GM12891 (cell line): ENCODE results near the gene FAM222A.

ENCODE experiments used
- DNase-seq: peaks from one replicate; pipeline ENCODE4 v3.0.0; 2011; ENCODE audit warnings: low spot score; ENCODE audit not compliant: insufficient read length
- FAIRE-seq: peaks from 2 replicates; lab custom pipeline; 2011; peaks lifted over from hg19 to GRCh38; lab: Jason Lieb, UNC
- PAX5 ChIP-seq: IDR thresholded peaks from 2 replicates; pipeline ENCODE4 v1.6.1; 2011; ENCODE audit warnings: low read length, moderate library complexity, mild to moderate bottlenecking; ENCODE audit not compliant: insufficient read depth, severe bottlenecking
- POLR2A ChIP-seq: IDR thresholded peaks from 2 replicates; pipeline ENCODE4 v1.6.1; 2011; ENCODE audit warnings: low read depth, low read length, control low read depth
- POLR2AphosphoS5 ChIP-seq: IDR thresholded peaks from 2 replicates; pipeline ENCODE4 v1.6.1; 2011; ENCODE audit warnings: low read depth, low read length, control low read depth
- POU2F2 ChIP-seq: IDR thresholded peaks from 2 replicates; pipeline ENCODE4 v1.6.1; 2011; ENCODE audit warnings: low read depth, mild to moderate bottlenecking, control low read depth, low read length, moderate library complexity
- SPI1 ChIP-seq: IDR thresholded peaks from 2 replicates; pipeline ENCODE4 v1.6.1; 2011; ENCODE audit warnings: low read depth, low read length, control low read depth
- TAF1 ChIP-seq: IDR thresholded peaks from 2 replicates; pipeline ENCODE4 v1.6.1; 2011; ENCODE audit warnings: low read depth, low read length, control low read depth

The FAM222A gene

DNA sequence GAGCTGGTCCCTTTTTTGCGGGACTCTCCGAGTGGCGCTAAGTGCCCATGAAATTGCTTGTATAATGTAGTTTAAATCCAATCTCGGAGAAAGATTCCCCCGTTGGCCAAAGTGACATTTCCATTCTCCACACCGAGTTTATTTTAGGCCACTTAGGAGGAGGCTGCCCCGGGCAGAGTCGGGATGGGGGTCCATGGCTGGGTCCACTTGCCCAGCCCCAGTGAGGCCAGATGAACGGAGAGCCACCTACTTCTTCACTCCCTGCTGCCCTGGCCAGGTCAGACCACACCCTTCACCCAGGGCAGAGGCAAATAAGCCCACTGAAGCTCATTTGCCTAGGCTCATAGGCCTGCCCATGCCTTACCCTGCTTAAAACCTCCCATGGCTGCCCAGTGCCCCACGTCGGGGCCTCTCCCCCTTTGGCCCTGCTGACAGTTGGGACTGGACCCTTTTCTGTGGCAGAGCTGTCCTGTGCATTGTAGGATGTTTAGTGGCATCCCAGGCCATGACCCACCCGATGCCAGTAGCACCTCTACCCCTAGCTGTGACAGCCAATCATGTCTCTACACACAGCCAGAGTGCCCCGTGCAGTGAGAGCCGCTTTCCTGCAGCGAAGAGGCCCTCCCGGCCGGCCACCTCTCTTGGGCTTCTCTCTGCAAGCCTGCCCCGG is 51.3 kb downstream of the FAM222A start:
- FAIRE-seq, result no peak

DNA sequence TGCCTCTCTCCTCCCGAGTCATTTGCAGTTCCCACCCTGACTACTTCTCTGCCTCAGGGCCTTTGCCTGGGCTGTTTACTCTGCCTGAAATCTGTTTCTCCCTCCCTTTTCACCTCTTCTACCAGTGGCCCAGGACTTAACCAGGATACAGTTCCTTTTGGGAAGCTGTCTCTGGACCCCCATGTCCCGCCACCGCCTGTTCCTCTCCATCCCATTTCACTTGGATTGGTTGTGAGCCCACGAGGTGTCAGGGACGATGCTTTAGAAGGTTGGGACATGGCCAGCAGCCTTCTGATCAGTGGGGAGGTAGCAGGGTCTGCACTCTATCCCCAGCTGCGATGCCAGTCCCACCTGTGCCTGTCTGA is 51.8 kb downstream of the FAM222A start:
- TF ChIP-seq POLR2AphosphoS5, result no peak
- no peak for TF ChIP-seq POLR2A
- no peak for TF ChIP-seq SPI1
- no peak for TF ChIP-seq TAF1
- TF ChIP-seq PAX5, result no peak
- TF ChIP-seq POU2F2, result no peak
- FAIRE-seq (no peak), DNase-seq (no peak)

More for the DNA sequence above, 51.3 kb downstream of the FAM222A start:
- DNase-seq, result no peak
- TF ChIP-seq POLR2AphosphoS5 (no peak), POU2F2 (no peak), PAX5 (no peak), TAF1 (no peak), POLR2A (no peak), SPI1 (no peak)

DNA sequence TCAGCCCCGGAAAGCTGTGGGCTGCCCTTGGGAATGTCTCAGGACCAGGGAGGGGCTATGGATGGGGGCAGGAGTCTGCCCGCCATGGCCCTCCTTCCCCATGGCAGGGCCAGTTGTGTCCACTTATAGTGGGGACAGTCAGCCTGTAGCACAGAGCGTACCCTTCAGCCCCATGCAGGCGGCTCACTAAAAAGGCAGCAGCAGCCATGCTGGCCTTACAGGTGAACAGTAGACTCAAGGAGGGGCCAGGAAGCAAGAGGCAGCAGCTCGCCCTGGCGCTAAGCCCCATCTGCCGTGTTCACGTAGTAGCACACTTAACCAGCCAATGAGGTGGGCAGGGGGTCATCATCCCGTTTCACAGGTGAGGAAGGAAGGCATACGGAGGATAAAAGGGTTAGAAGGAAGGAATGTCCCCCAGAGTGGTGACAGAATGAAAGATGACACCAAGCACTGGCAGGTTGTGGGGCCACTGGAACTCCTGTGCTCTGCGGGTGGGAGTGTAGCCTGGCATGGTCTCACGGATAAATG is 52.7 kb downstream of the FAM222A start:
- TF ChIP-seq POLR2A (no peak), POU2F2 (no peak), TAF1 (no peak), SPI1 (no peak), PAX5 (no peak), POLR2AphosphoS5 (no peak)
- no peak for DNase-seq
- no peak for FAIRE-seq

DNA sequence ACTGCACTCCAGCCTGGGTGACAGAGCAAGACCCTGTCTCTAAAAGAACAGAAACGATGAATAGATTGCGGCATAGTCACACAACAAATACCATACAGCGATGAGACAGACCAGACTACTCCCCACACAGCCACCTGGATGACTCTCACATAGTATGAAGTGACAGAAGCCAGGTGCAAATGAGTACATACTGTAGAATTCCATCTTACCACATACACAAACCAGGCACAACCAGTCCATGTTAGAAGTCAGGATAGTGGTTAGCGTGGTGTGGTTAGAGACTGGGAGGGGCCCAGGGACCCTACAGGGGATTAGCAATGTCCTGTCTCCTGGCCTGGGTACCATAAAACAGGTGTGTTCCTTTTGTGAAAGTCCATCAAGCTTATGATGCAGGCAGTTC is 53.8 kb downstream of the FAM222A start:
- DNase-seq (no peak), FAIRE-seq (no peak)
- TF ChIP-seq POLR2AphosphoS5 (no peak), SPI1 (no peak), POU2F2 (no peak)

DNA sequence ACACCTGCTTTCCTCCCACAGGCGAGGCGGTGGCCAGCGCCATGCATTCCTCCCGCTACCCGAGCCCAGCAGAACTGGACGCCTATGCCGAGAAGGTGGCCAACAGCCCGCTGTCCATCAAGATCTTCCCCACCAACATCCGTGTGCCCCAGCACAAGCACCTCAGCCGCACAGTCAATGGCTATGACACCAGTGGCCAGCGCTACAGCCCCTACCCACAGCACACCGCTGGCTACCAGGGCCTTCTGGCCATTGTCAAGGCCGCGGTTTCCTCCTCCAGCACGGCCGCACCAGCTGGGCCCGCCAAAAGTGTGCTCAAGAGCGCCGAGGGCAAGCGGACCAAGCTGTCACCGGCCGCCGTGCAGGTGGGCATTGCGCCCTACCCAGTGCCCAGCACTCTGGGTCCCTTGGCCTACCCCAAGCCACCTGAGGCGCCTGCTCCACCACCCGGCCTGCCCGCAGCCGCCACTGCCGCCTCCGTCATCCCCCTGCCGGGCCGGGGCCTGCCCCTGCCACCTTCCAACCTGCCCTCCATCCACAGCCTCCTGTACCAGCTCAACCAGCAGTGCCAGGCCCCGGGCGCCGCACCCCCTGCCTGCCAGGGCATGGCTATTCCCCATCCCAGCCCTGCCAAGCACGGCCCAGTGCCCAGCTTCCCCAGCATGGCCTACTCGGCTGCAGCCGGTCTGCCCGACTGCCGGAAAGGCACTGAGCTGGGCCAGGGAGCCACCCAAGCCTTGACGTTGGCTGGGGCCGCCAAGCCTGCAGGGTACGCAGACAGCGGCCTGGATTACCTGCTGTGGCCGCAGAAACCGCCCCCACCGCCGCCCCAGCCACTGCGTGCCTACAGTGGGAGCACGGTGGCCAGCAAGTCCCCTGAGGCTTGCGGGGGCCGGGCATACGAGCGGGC is 54.6 kb downstream of the FAM222A start:
- TF ChIP-seq POU2F2 (no peak), POLR2A (no peak), TAF1 (no peak), PAX5 (no peak), SPI1 (no peak), POLR2AphosphoS5 (no peak)
- no peak for FAIRE-seq
- DNase-seq, result no peak

DNA sequence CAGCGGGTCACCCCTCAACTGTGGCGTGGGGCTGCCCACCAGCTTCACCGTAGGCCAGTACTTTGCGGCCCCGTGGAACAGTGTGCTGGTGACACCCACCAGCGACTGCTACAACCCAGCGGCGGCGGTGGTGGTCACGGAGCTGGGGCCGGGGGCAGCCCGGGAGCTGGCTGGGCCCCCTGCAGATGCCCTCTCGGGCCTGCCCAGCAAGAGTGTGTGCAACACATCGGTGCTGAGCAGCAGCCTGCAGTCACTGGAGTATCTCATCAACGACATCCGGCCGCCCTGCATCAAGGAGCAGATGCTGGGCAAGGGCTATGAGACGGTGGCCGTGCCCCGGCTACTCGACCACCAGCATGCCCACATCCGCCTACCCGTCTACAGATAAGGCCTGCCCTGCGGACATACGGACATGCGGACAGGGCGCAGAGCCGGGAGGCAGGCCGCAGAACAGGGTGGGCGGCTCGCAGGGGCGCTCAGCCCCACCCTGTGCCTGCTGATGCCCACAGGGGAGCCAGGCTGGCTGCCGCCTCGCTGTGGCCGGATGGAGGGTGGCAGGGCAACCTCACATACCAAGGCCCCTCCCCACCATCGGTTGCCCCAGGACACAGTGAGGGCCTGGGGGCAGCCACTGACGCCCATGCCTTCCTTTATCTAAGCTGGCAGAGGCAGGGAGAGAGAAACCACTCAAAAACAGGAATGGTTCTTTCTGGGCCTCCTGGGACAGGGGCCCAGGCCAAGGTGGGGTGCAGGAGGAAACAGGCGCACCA is 55.5 kb downstream of the FAM222A start:
- TF ChIP-seq POLR2A (no peak), POLR2AphosphoS5 (no peak), PAX5 (no peak), POU2F2 (no peak), TAF1 (no peak), SPI1 (no peak)
- no peak for DNase-seq
- FAIRE-seq, result no peak

DNA sequence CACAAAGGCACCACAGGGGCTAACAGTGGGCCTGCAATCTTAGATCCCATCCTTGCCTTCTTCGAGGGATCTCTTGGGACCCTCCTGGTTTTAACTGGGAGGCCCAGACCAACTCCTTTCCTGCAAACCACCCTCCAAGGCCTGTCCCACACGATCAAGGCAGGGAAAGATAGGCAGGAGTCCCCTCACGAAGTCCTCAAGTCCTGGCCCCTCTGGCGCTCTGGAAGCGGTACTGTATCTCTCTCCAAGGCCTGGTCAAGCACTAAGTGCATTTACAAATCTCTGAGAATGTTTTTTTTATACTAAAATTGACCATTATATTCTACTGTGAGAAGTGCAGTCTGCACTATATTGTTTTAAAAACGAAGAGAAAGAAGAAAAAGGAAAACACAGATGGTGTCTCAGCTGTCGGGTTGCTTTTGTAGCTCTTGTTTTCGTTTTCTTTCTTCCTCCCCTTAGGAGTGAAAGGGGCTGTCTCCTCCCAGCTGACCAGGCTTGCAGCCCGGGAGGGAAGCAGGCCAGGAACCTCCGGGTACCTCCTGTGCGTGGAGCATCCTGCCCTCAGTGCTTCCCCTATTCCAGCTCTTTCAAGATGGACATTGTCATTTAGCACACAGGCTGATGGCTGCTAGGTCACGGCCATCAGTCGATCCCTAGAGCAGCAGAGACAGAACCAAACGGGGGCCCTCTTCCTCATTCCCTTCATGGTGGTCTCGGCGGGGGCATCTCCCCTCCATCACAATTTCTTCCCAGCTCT is 56.7 kb downstream of the FAM222A start:
- no peak for DNase-seq

DNA sequence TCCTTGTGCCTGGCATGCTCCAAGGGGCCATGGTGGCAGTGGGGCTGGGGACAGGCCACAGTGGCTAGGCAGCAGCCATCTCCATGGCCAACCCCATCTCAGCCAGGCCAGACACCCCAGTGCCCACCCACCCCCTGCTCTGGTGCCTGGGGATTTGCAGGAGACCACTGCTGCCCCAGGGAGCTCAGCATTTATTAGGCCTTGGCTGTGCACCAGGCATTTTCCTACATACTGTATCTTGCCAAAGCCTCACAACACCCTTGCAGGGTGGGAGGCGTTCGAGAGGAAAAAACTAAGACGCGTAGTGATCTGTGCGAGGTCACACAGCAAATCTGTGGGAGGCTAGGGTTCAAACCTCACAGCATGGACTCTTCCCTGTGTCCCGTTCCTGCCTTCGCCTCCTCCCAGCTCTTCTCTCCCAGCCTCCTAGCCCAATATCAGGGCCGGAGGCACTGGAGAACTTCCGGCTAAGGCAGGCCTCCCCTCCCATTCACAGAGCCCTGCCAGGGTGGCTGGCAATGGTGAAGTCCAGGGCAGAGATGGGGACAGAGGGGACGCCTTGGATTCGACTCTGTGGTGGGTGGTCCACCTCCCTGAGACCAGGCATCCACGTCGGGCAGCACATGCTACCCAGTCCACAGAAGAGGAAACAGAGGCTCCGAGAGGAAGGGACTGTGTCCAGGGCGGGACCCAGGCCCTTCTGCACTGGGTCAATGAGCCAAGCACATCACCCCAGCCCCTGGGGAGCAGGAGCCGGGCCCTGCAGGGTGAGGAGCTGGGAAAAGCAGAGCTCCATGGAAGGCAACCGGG is 57.4 kb downstream of the FAM222A start:
- FAIRE-seq (no peak), DNase-seq (no peak)
- TF ChIP-seq SPI1, result no peak
- no peak for TF ChIP-seq POU2F2
- TF ChIP-seq TAF1, result no peak
- TF ChIP-seq PAX5, result no peak
- no peak for TF ChIP-seq POLR2AphosphoS5
- TF ChIP-seq POLR2A, result no peak

More for the DNA sequence above, 56.7 kb downstream of the FAM222A start:
- FAIRE-seq, result no peak
- TF ChIP-seq TAF1, result no peak
- TF ChIP-seq POU2F2, result no peak
- no peak for TF ChIP-seq POLR2AphosphoS5
- TF ChIP-seq SPI1, result no peak
- TF ChIP-seq POLR2A, result no peak
- TF ChIP-seq PAX5, result no peak
